ENCODE data around the gene GPX4.
"Not testable (repeated sequence)": the region's sequence is repeated elsewhere in the genome, so short reads cannot be mapped to it uniquely, and the experiment has no call there.

Gene GPX4

GRCh38 chr19:1116726-1117581, 13.2 kb downstream of the GPX4 start:
- DNase-seq = no peak

GRCh38 chr19:1117654-1118053, 13.9 kb downstream of the GPX4 start:
- DNase-seq = no peak

- DNase-seq = no peak
Measured at GRCh38 chr19:1118999-1119398, 15.2 kb downstream of the GPX4 start.

- no peak for DNase-seq
Measured at GRCh38 chr19:1119475-1120217, 15.9 kb downstream of the GPX4 start.

GRCh38 chr19:1121395-1121794, 17.6 kb downstream of the GPX4 start:
- no peak for DNase-seq

- no peak for DNase-seq
Measured at GRCh38 chr19:1122021-1122971, 18.5 kb downstream of the GPX4 start.

- peak; percentile 88 for DNase-seq
Measured at GRCh38 chr19:1122972-1123363, 19.2 kb downstream of the GPX4 start.

- DNase-seq = no peak
Measured at GRCh38 chr19:1123381-1123780, 19.6 kb downstream of the GPX4 start.

- no peak for DNase-seq
Measured at GRCh38 chr19:1123885-1124677, 20.3 kb downstream of the GPX4 start.

GRCh38 chr19:1125601-1126467, 22.0 kb downstream of the GPX4 start:
- DNase-seq = no peak

- no peak for DNase-seq
Measured at GRCh38 chr19:1126984-1127760, 23.4 kb downstream of the GPX4 start.

- no peak for DNase-seq
Measured at GRCh38 chr19:1128106-1128505, 24.3 kb downstream of the GPX4 start.

GRCh38 chr19:1129084-1129483, 25.3 kb downstream of the GPX4 start:
- DNase-seq = not testable (repeated sequence)

- no peak for DNase-seq
Measured at GRCh38 chr19:1129535-1129934, 25.7 kb downstream of the GPX4 start.

GRCh38 chr19:1130771-1131717, 27.2 kb downstream of the GPX4 start:
- no peak for DNase-seq

GRCh38 chr19:1131718-1132551, 28.1 kb downstream of the GPX4 start:
- DNase-seq = peak; percentile 93

- DNase-seq = no peak
Measured at GRCh38 chr19:1132552-1133383, 29.0 kb downstream of the GPX4 start.
